CD4-positive, alpha-beta T cell (primary cell): ENCODE data around the gene RHOF. TPM values are rescaled to one million over a fixed set of nuclear protein-coding genes. Genes with fewer than 3 reads are reported as not detected.

Experiments
- ATAC-seq: fragments of 200-7000 bp; cut with Tn5 transposase; one replicate; pipeline ENCODE4 v1.10.0; 2022; ENCODE audit warnings: mild to moderate bottlenecking; ENCODE audit not compliant: poor library complexity
- CTCF ChIA-PET: fragments of 350-600 bp; sonication (Branson Sonifier 250); formaldehyde crosslinking; loops from one replicate; lab custom pipeline; 2021; ENCODE audit warnings: antibody characterized with exemption, inconsistent platforms; lab: Charles Lee
- POLR2A ChIA-PET: fragments of 350-600 bp; sonication (Branson Sonifier 250); formaldehyde crosslinking; loops from one replicate; lab custom pipeline; 2021; ENCODE audit warnings: antibody characterized with exemption, inconsistent platforms; lab: Charles Lee
- DNase-seq, 14 experiments: peaks; one replicate each; pipeline ENCODE4 v3.0.0-alpha.2; 2013 to 2020; ENCODE audit warnings: mixed read lengths in 2 of 14
- H3K27ac ChIP-seq, 2 donors: one replicate each; pipeline versions ENCODE4 v1.5.1 to v1.7.0; 2013; ENCODE audit warnings: low read length in 2 of 2, low read depth in 1 of 2, mild to moderate bottlenecking in 1 of 2
- H3K27me3 ChIP-seq, 2 experiments: 1 replicate in 1 of 2; 2 replicates in 1 of 2; pipeline versions ENCODE4 v1.6.1 to v1.7.0; 2013; ENCODE audit warnings: low read length in 2 of 2, control low read depth in 1 of 2, mild to moderate bottlenecking in 1 of 2, moderate library complexity in 1 of 2; ENCODE audit not compliant: insufficient read depth in 2 of 2, control insufficient read depth in 1 of 2
- H3K36me3 ChIP-seq: one replicate; pipeline ENCODE4 v1.6.1; 2013; ENCODE audit warnings: low read length, control low read depth; ENCODE audit not compliant: insufficient read depth
- H3K4me1 ChIP-seq: one replicate; pipeline ENCODE4 v1.6.1; 2013; ENCODE audit warnings: low read length, control low read depth; ENCODE audit not compliant: insufficient read depth
- H3K4me3 ChIP-seq: one replicate; pipeline ENCODE4 v1.5.1; 2013; ENCODE audit warnings: mild to moderate bottlenecking, low read length, moderate library complexity
- H3K9me3 ChIP-seq, 2 experiments: 1 replicate in 1 of 2; 2 replicates in 1 of 2; pipeline versions ENCODE4 v1.6.1 to v1.7.0; 2013; ENCODE audit warnings: low read length in 2 of 2, mild to moderate bottlenecking in 2 of 2, control low read depth in 1 of 2, moderate library complexity in 1 of 2; ENCODE audit not compliant: control insufficient read depth in 1 of 2, insufficient read depth in 1 of 2
- H3K27ac Mint-ChIP-seq: one replicate; pipeline ENCODE4 v1.8.0; 2020; ENCODE audit warnings: mixed read lengths
- H3K27me3 Mint-ChIP-seq: one replicate; pipeline ENCODE4 v1.8.0; 2021; ENCODE audit warnings: mixed read lengths
- H3K36me3 Mint-ChIP-seq: one replicate; pipeline ENCODE4 v1.8.0; 2021; ENCODE audit warnings: low read depth, mixed read lengths
- H3K4me1 Mint-ChIP-seq: one replicate; pipeline ENCODE4 v1.8.0; 2021; ENCODE audit warnings: low read depth, mixed read lengths
- H3K4me3 Mint-ChIP-seq: one replicate; pipeline ENCODE4 v1.8.0; 2020; ENCODE audit warnings: mild to moderate bottlenecking, mixed read lengths
- H3K9me3 Mint-ChIP-seq: one replicate; pipeline ENCODE4 v1.8.0; 2020; ENCODE audit warnings: mixed read lengths
- CTCF ChIP-seq: fragments of 200-600 bp; IDR thresholded peaks from one replicate; pipeline ENCODE4 v1.8.0; 2022; ENCODE audit warnings: antibody characterized with exemption, mild to moderate bottlenecking
- intact Hi-C, 2 experiments: fragments of 100-400 bp; cut with DNase I in 1 of 2; cut with micrococcal nuclease in 1 of 2; formaldehyde crosslinking; loops; one replicate each; pipeline versions ENCODE4 v1.15.1 to v1.9.0; 2023 to 2025; cut with DNase I, micrococcal nuclease
- total RNA-seq, 174 experiments: library from RNA in 2 of 174; stranded (reverse) in 2 of 174; gene quantifications; one replicate each; pipeline ENCODE4 v1.2.3 and lab custom pipeline; 2021 to 2026

The RHOF gene
- total RNA-seq, 2 experiments from 2014 or later = 155 to 164 TPM

GRCh38 chr12:121823727-121824115, 30.2 kb upstream of the RHOF start:
- POLR2A ChIA-PET = interaction anchor here (0.8 kb wide), 1 partner anchor 22 kb away, joined by 3 read pairs; no protein-coding TSS in a partner anchor
- Histone ChIP-seq H3K9me3 (no peaks in the 10 kb centered on the region), H3K4me3 (no peak overlapping the region), H3K27ac (no peak overlapping the region), H3K4me1 (no peaks in the 10 kb centered on the region), H3K27me3 (no peaks in the 10 kb centered on the region), H3K36me3 (peaks cover 89% of the 10 kb centered on the region)
- intact Hi-C loops = loop anchor here in 1 of 2 experiments (5.0 kb wide), 1 partner anchor 36 kb away; no protein-coding TSS in a partner anchor
- H3K4me1 Mint-ChIP-seq = no peaks in the 10 kb centered on the region
- ATAC-seq (no peak), DNase-seq (no peak)
- TF ChIP-seq CTCF = no peak
- CTCF ChIA-PET = interaction anchor here (0.9 to 5.7 kb wide), 3 partner anchors 12 to 29 kb away, joined by 4 to 38 read pairs (median 6); partner anchors contain the start of gene RHOF
- peak overlapping the region; percentile 30 for H3K27ac Mint-ChIP-seq
- H3K27me3 Mint-ChIP-seq = no peaks in the 10 kb centered on the region
- no peaks in the 10 kb centered on the region for H3K9me3 Mint-ChIP-seq
- H3K36me3 Mint-ChIP-seq = peaks cover 86% of the 10 kb centered on the region
- H3K4me3 Mint-ChIP-seq = no peak overlapping the region

GRCh38 chr12:121823101-121823726, 29.7 kb upstream of the RHOF start:
- no peak overlapping the region for H3K4me3 Mint-ChIP-seq
- no peak for TF ChIP-seq CTCF
- peaks cover 83% of the 10 kb centered on the region for H3K36me3 Mint-ChIP-seq
- Histone ChIP-seq H3K4me1 (no peaks in the 10 kb centered on the region), H3K36me3 (peaks cover 87% of the 10 kb centered on the region), H3K9me3 (no peaks in the 10 kb centered on the region), H3K4me3 (no peak overlapping the region), H3K27ac (no peak overlapping the region), H3K27me3 (no peaks in the 10 kb centered on the region)
- peak overlapping the region; percentile 30 for H3K27ac Mint-ChIP-seq
- CTCF ChIA-PET = interaction anchor here (5.7 kb wide), 1 partner anchor 29 kb away, joined by 38 read pairs; the partner anchor contains the start of gene RHOF
- no peaks in the 10 kb centered on the region for H3K4me1 Mint-ChIP-seq
- intact Hi-C loops = loop anchor here in 1 of 2 experiments (5.0 kb wide), 1 partner anchor 36 kb away; no protein-coding TSS in a partner anchor
- POLR2A ChIA-PET = no interaction called here
- no peaks in the 10 kb centered on the region for H3K9me3 Mint-ChIP-seq
- no peaks in the 10 kb centered on the region for H3K27me3 Mint-ChIP-seq
- DNase-seq (no peak), ATAC-seq (no peak)

- Mint-ChIP-seq H3K4me3 (peak overlapping the region; percentile 11), H3K27ac (no peak overlapping the region), H3K4me1 (no peaks in the 10 kb centered on the region), H3K27me3 (no peaks in the 10 kb centered on the region), H3K36me3 (peaks cover 83% of the 10 kb centered on the region), H3K9me3 (no peaks in the 10 kb centered on the region)
- no peak overlapping the region for H3K4me3 ChIP-seq
- POLR2A ChIA-PET = no interaction called here
- intact Hi-C loops = loop anchor here in 1 of 2 experiments (5.0 kb wide), 1 partner anchor 35 kb away; no protein-coding TSS in a partner anchor
- no peak overlapping the region for H3K27ac ChIP-seq
- H3K27me3 ChIP-seq = no peaks in the 10 kb centered on the region
- CTCF ChIA-PET = interaction anchor here (2.9 kb wide), 1 partner anchor 28 kb away, joined by 11 read pairs; no protein-coding TSS in a partner anchor
- no peak for ATAC-seq
- no peak for DNase-seq
- peaks cover 86% of the 10 kb centered on the region for H3K36me3 ChIP-seq
- H3K4me1 ChIP-seq = no peaks in the 10 kb centered on the region
- TF ChIP-seq CTCF = no peak
- H3K9me3 ChIP-seq = no peaks in the 10 kb centered on the region
Observed at GRCh38 chr12:121822393-121823100, 29.1 kb upstream of the RHOF start.
